ENCODE results near the gene FAM149B1. TPM values are rescaled to one million over a fixed set of nuclear protein-coding genes. Genes with fewer than 3 reads are reported as not detected.
"Not testable (repeated sequence)": the region's sequence is repeated elsewhere in the genome, so short reads cannot be mapped to it uniquely, and the experiment has no call there.

FAM149B1 gene
- total RNA-seq, 4 donors from 2014 or later, result 12.4 to 21.7 (median 16.3) TPM

- intact Hi-C loops (cut with DNase I; ENCODE audit: low total_unique reads), result no loop called here
- no peak overlapping the region for H3K4me3 ChIP-seq (ENCODE audit: low read depth, poor library complexity, severe bottlenecking)
- no peak for TF ChIP-seq POLR2A (IDR thresholded peaks at IDR 0.05)
- no peak for TF ChIP-seq CTCF (IDR thresholded peaks at IDR 0.05)
- DNase-seq (ENCODE audit: low spot score in 2 of 2), result no peak
- 92 to 97% methylated on average over 2 of the region's 2 CpGs for WGBS, 2 donors
These were observed 35.8 kb upstream of the FAM149B1 start for GRCh38 chr10:73131913-73132686.

- H3K4me3 ChIP-seq (ENCODE audit: low read depth, poor library complexity, severe bottlenecking), result no peak overlapping the region
- no peak for DNase-seq (ENCODE audit: low spot score in 2 of 2)
- 86 to 89% methylated on average over 3 of the region's 3 CpGs for WGBS, 2 donors
- no peak for TF ChIP-seq CTCF (IDR thresholded peaks at IDR 0.05)
- TF ChIP-seq POLR2A (IDR thresholded peaks at IDR 0.05), result no peak
- intact Hi-C loops (cut with DNase I; ENCODE audit: low total_unique reads), result no loop called here
These were observed 33.2 kb upstream of the FAM149B1 start for GRCh38 chr10:73134727-73135126.

GRCh38 chr10:73136627-73137026 is 31.3 kb upstream of the FAM149B1 start:
- intact Hi-C loops (cut with DNase I; ENCODE audit: low total_unique reads), result no loop called here
- no peak for TF ChIP-seq POLR2A (IDR thresholded peaks at IDR 0.05)
- no peak for DNase-seq (ENCODE audit: low spot score in 2 of 2)
- H3K4me3 ChIP-seq (ENCODE audit: low read depth, poor library complexity, severe bottlenecking), result no peak overlapping the region
- WGBS, 2 donors, result 88 to 92% methylated on average over 2 of the region's 2 CpGs

GRCh38 chr10:73139251-73139650 is 28.7 kb upstream of the FAM149B1 start:
- WGBS, 2 donors, result 68 to 69% methylated on average over 2 of the region's 2 CpGs
- TF ChIP-seq POLR2A (IDR thresholded peaks at IDR 0.05), result no peak
- no peak for TF ChIP-seq CTCF (IDR thresholded peaks at IDR 0.05)
- no peak overlapping the region for H3K4me3 ChIP-seq (ENCODE audit: low read depth, poor library complexity, severe bottlenecking)
- intact Hi-C loops (cut with DNase I; ENCODE audit: low total_unique reads), result no loop called here
- DNase-seq (ENCODE audit: low spot score in 2 of 2), result no peak

GRCh38 chr10:73141603-73142002 is 26.3 kb upstream of the FAM149B1 start:
- TF ChIP-seq CTCF (IDR thresholded peaks at IDR 0.05) (no peak), POLR2A (IDR thresholded peaks at IDR 0.05) (no peak)
- no peak overlapping the region for H3K4me3 ChIP-seq (ENCODE audit: low read depth, poor library complexity, severe bottlenecking)
- intact Hi-C loops (cut with DNase I; ENCODE audit: low total_unique reads), result no loop called here
- DNase-seq (ENCODE audit: low spot score in 2 of 2), result no peak
- 87 to 91% methylated on average over 3 of the region's 3 CpGs for WGBS, 2 donors

- intact Hi-C loops (cut with DNase I; ENCODE audit: low total_unique reads), result loop anchor here (10.0 kb wide), 1 partner anchor 76 kb away; no protein-coding TSS in a partner anchor
- H3K4me3 ChIP-seq (ENCODE audit: low read depth, poor library complexity, severe bottlenecking); DNase-seq (ENCODE audit: low spot score in 2 of 2): not testable (repeated sequence)
- 95 to 96% methylated on average over 7 of the region's 8 CpGs for WGBS, 2 donors
These were observed 17.1 kb upstream of the FAM149B1 start for GRCh38 chr10:73150633-73151413.
